Stimulated activated CD8-positive, alpha-beta memory T cell treated with anti-CD3 and anti-CD28 coated beads, Interleukin-12 subunit alpha, Interleukin-12 subunit beta, amount 100 ng/mL, for 4 hours (primary cell): ENCODE data around the gene DNASE1L3.
"Not testable (repeated sequence)": the region's sequence is repeated elsewhere in the genome, so short reads cannot be mapped to it uniquely, and the experiment has no call there.

Source experiments
- DNase-seq: peaks from one replicate; pipeline ENCODE4 v3.0.0-alpha.2; 2020; ENCODE audit warnings: low read depth

The DNASE1L3 gene

GRCh38 chr3:58236527-58237237, 25.9 kb upstream of the DNASE1L3 start:
- no peak for DNase-seq

- DNase-seq, result no peak
Measured at GRCh38 chr3:58235970-58236369, 25.2 kb upstream of the DNASE1L3 start.

GRCh38 chr3:58234516-58234931, 23.8 kb upstream of the DNASE1L3 start:
- DNase-seq, result no peak

GRCh38 chr3:58231666-58232065, 20.9 kb upstream of the DNASE1L3 start:
- DNase-seq, result no peak

- no peak for DNase-seq
Measured at GRCh38 chr3:58230876-58231552, 20.2 kb upstream of the DNASE1L3 start.

GRCh38 chr3:58227933-58228332, 17.2 kb upstream of the DNASE1L3 start:
- DNase-seq, result not testable (repeated sequence)

GRCh38 chr3:58223855-58224254, 13.1 kb upstream of the DNASE1L3 start:
- DNase-seq, result no peak

- no peak for DNase-seq
Measured at GRCh38 chr3:58222161-58222724, 11.5 kb upstream of the DNASE1L3 start.

- DNase-seq, result no peak
Measured at GRCh38 chr3:58218904-58219303, 8.1 kb upstream of the DNASE1L3 start.

- no peak for DNase-seq
Measured at GRCh38 chr3:58217209-58217811, 6.5 kb upstream of the DNASE1L3 start.

- no peak for DNase-seq
Measured at GRCh38 chr3:58216496-58217195, 5.9 kb upstream of the DNASE1L3 start.

- DNase-seq, result no peak
Measured at GRCh38 chr3:58215317-58216025, 4.7 kb upstream of the DNASE1L3 start.

- no peak for DNase-seq
Measured at GRCh38 chr3:58214484-58215316, 3.9 kb upstream of the DNASE1L3 start.

- DNase-seq, result no peak
Measured at GRCh38 chr3:58209933-58210332, 839 bp downstream of the DNASE1L3 start.

- DNase-seq, result no peak
Measured at GRCh38 chr3:58207954-58208353, 2.8 kb downstream of the DNASE1L3 start.

GRCh38 chr3:58206406-58207011, 4.3 kb downstream of the DNASE1L3 start:
- DNase-seq, result no peak

GRCh38 chr3:58205981-58206380, 4.8 kb downstream of the DNASE1L3 start:
- no peak for DNase-seq

GRCh38 chr3:58204720-58205119, 6.1 kb downstream of the DNASE1L3 start:
- DNase-seq, result no peak

GRCh38 chr3:58203541-58203940, 7.2 kb downstream of the DNASE1L3 start:
- DNase-seq, result no peak

- DNase-seq, result no peak
Measured at GRCh38 chr3:58202917-58203360, 7.8 kb downstream of the DNASE1L3 start.
